Upper lobe of left lung (tissue), 6 donors: Measurements from ENCODE around the gene RAB3GAP2. TPM values are rescaled to one million over a fixed set of nuclear protein-coding genes. Genes with fewer than 3 reads are reported as not detected.

Source experiments
- ATAC-seq, 2 donors: fragments of 200-7000 bp; cut with Tn5 transposase; one replicate each; pipeline ENCODE4 v1.9.1; 2022; ENCODE audit warnings: mild to moderate bottlenecking in 2 of 2, moderate library complexity in 2 of 2; ENCODE audit not compliant: low FRiP score in 2 of 2
- DNase-seq, 2 donors: peaks; one replicate each; pipeline ENCODE4 v3.0.0-alpha.2; 2019 to 2020
- H3K27ac ChIP-seq, 4 donors: fragments of 200-600 bp; sonication (generic); one replicate each; pipeline ENCODE4 v1.5.1; 2016 to 2019
- H3K27me3 ChIP-seq, 4 donors: fragments of 200-600 bp; sonication (generic); one replicate each; pipeline ENCODE4 v1.5.1; 2017 to 2019
- H3K36me3 ChIP-seq, 4 donors: fragments of 200-600 bp; sonication (generic); one replicate each; pipeline ENCODE4 v1.5.1; 2016 to 2019
- H3K4me1 ChIP-seq, 4 donors: fragments of 200-600 bp; sonication (generic); one replicate each; pipeline ENCODE4 v1.5.1; 2018 to 2019
- H3K4me3 ChIP-seq, 4 donors: fragments of 200-600 bp; sonication (generic); one replicate each; pipeline ENCODE4 v1.5.1; 2017 to 2019; ENCODE audit warnings: mild to moderate bottlenecking in 2 of 4, moderate library complexity in 1 of 4
- H3K9me3 ChIP-seq, 4 donors: fragments of 200-600 bp; sonication (generic); one replicate each; pipeline ENCODE4 v1.5.1; 2018 to 2019
- EP300 ChIP-seq, 4 donors: sonication (generic); formaldehyde crosslinking; IDR thresholded peaks; one replicate each; pipeline ENCODE4 v1.5.1; 2017; ENCODE audit warnings: antibody characterized with exemption in 4 of 4, control low read depth in 2 of 4
- POLR2A ChIP-seq, 4 donors: fragments of 450-650 bp; IDR thresholded peaks; one replicate each; pipeline ENCODE4 v1.5.1; 2016 to 2017; ENCODE audit warnings: antibody characterized with exemption in 4 of 4, mild to moderate bottlenecking in 2 of 4
- POLR2AphosphoS5 ChIP-seq, 2 donors: sonication (generic); formaldehyde crosslinking; IDR thresholded peaks; one replicate each; pipeline ENCODE4 v1.5.1; 2017; ENCODE audit warnings: antibody characterized with exemption in 2 of 2
- WGBS, 2 donors: methylation state at CpG; one replicate each; pipeline ENCODE4 v1.1.5; 2017 to 2018; 5-methylcytosine and 5-hydroxymethylcytosine counted together
- total RNA-seq, 6 donors: library from RNA; depleted of rRNA in 4 of 6; stranded (reverse); fragments of >200 nt in 4 of 6; gene quantifications; one replicate each; pipeline versions ENCODE4 v1.1.0 to v1.2.1, GENCODE V29; 2016 to 2021
- TF ChIP-seq, protein P1 (sequence below), 6 experiments: fragments of 450-650 bp in 4 of 6; fragments of 200-600 bp in 2 of 6; sonication (generic) in 2 of 6; IDR thresholded peaks; one replicate each; pipeline ENCODE4 v1.5.1; 2016 to 2019; ENCODE audit warnings: antibody characterized with exemption in 6 of 6
- donor health status: DM: no; HTN: no; CAD: no; lungs with moderate emphysema.
- donor health status: DM: no; HTN: yes; CAD: no; lungs with severe emphysema.

Gene RAB3GAP2
- total RNA-seq, 6 donors from 2014 or later: 9.1 to 35.8 (median 27.1) TPM

- 87 to 88% methylated on average over 3 of the region's 3 CpGs for WGBS, 2 donors
- Histone ChIP-seq H3K9me3 (no peaks in the 10 kb centered on the region), H3K4me1 (no peaks in the 10 kb centered on the region)
Observed at GRCh38 chr1:220307607-220308006, 35.4 kb upstream of the RAB3GAP2 start.

DNA sequence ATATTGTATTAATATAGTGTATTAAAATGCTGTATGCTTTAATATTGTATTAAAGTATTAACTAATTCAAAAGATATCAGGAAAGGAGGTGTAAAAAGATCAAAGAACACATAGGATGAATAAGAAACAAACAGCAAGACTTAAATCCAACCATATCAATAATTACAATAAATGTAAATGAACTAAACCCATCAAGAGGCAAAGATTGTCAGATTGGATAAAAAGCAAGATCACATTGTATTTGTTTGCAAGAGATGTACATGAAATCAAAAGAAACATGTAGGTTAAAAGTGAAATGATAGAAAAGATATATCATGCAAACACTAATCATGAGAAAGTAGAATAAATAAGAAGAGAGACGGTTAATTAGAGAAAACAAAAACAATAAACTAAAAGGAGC is 34.1 kb upstream of the RAB3GAP2 start:
- Histone ChIP-seq H3K27me3 (no peaks in the 10 kb centered on the region), H3K9me3 (no peaks in the 10 kb centered on the region), H3K36me3 (no peaks in the 10 kb centered on the region), H3K4me1 (no peaks in the 10 kb centered on the region), H3K4me3 (no peak overlapping the region), H3K27ac (no peak overlapping the region)
- no peak for ATAC-seq
- TF ChIP-seq POLR2A (IDR thresholded peaks at IDR 0.05) (no peak), EP300 (IDR thresholded peaks at IDR 0.05) (no peak), POLR2AphosphoS5 (IDR thresholded peaks at IDR 0.05) (no peak)
- TF ChIP-seq, protein P1, sequence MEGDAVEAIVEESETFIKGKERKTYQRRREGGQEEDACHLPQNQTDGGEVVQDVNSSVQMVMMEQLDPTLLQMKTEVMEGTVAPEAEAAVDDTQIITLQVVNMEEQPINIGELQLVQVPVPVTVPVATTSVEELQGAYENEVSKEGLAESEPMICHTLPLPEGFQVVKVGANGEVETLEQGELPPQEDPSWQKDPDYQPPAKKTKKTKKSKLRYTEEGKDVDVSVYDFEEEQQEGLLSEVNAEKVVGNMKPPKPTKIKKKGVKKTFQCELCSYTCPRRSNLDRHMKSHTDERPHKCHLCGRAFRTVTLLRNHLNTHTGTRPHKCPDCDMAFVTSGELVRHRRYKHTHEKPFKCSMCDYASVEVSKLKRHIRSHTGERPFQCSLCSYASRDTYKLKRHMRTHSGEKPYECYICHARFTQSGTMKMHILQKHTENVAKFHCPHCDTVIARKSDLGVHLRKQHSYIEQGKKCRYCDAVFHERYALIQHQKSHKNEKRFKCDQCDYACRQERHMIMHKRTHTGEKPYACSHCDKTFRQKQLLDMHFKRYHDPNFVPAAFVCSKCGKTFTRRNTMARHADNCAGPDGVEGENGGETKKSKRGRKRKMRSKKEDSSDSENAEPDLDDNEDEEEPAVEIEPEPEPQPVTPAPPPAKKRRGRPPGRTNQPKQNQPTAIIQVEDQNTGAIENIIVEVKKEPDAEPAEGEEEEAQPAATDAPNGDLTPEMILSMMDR (IDR thresholded peaks at IDR 0.05): no peak
- whole genome bisulfite sequencing, 2 donors: 95 to 100% methylated on average over 1 of the region's 1 CpG
- DNase-seq: no peak

More at GRCh38 chr1:220307607-220308006, 35.4 kb upstream of the RAB3GAP2 start:
- H3K4me3 ChIP-seq: no peak overlapping the region
- H3K27me3 ChIP-seq: no peaks in the 10 kb centered on the region
- TF ChIP-seq, protein P1 (IDR thresholded peaks at IDR 0.05): no peak
- no peak for TF ChIP-seq POLR2AphosphoS5 (IDR thresholded peaks at IDR 0.05)
- TF ChIP-seq EP300 (IDR thresholded peaks at IDR 0.05): no peak
- no peak for TF ChIP-seq POLR2A (IDR thresholded peaks at IDR 0.05)
- DNase-seq: no peak
- H3K36me3 ChIP-seq: no peaks in the 10 kb centered on the region
- H3K27ac ChIP-seq: no peak overlapping the region
- no peak for ATAC-seq

DNA sequence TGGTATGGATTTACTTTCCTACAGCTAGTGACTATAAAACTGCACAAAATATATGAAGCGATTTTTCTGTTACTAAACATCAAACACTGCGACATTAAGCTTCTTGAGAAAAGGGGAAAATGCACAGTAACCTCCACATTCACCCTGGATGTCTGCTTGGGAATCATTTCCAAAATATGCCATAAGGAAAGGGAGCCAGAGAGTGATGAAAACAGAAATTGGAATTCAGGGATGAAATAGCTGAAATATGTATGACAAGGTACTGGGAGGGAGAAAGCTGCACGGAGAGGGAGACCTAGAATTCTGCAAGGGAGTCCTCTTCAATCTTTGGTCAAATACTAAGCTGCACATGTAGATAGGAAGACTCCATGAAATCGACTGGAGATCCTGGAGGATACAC is 31.6 kb upstream of the RAB3GAP2 start:
- no peak for DNase-seq
- TF ChIP-seq EP300 (IDR thresholded peaks at IDR 0.05) (no peak), POLR2AphosphoS5 (IDR thresholded peaks at IDR 0.05) (no peak), POLR2A (IDR thresholded peaks at IDR 0.05) (no peak)
- TF ChIP-seq, protein P1 (IDR thresholded peaks at IDR 0.05): no peak
- 83 to 89% methylated on average over 4 of the region's 4 CpGs for WGBS, 2 donors

GRCh38 chr1:220301630-220302029 is 29.4 kb upstream of the RAB3GAP2 start:
- H3K27me3 ChIP-seq: no peaks in the 10 kb centered on the region
- no peak overlapping the region for H3K27ac ChIP-seq
- TF ChIP-seq POLR2A (IDR thresholded peaks at IDR 0.05): no peak
- TF ChIP-seq EP300 (IDR thresholded peaks at IDR 0.05): no peak
- TF ChIP-seq, protein P1 (IDR thresholded peaks at IDR 0.05): no peak
- DNase-seq: no peak
- peaks cover 2 to 11% (median 8%) of the 10 kb centered on the region in 4 donors for H3K4me1 ChIP-seq
- no peak for ATAC-seq
- no peaks in the 10 kb centered on the region for H3K9me3 ChIP-seq
- 31 to 39% methylated on average over 2 of the region's 2 CpGs for WGBS, 2 donors
- no peak overlapping the region for H3K4me3 ChIP-seq
- no peaks in the 10 kb centered on the region for H3K36me3 ChIP-seq

More for the DNA sequence above, 31.6 kb upstream of the RAB3GAP2 start:
- no peaks in the 10 kb centered on the region for H3K27me3 ChIP-seq
- H3K36me3 ChIP-seq: no peaks in the 10 kb centered on the region
- no peaks in the 10 kb centered on the region for H3K9me3 ChIP-seq
- ATAC-seq: no peak
- H3K4me3 ChIP-seq: no peak overlapping the region
- no peak overlapping the region for H3K27ac ChIP-seq
- peaks cover 2 to 11% (median 8%) of the 10 kb centered on the region in 4 donors for H3K4me1 ChIP-seq

DNA sequence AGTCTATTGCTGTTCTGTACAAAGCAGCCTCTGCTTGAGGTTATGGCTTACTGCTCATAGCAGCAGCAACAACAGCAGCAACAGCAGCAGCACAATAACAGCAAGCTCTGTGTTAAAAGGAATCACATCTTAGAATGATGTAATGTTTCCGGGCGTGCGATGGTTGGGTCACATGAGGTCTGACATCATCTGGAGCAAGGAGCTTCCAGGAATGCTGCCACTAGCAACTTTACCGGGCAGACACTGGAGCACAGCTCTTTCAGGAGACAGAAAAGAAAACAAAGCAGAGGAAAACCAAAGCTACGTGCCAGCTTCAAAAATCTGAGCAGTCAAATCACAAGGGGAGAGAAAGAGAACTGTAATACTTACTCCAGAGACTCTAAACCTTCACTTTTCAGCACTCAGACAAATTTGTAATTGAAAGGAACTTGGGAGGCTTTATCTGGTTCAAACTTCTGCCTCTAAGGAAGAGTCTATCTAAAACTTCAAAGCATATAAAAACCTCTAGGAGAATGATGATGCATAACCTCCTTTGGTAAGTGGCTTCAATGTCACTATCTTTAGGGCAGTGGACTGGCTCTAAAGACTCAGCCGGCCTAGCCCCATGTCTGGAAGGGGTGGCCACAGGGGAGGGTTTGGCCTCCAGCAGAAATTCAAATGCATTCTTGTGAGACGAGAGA is 28.3 kb upstream of the RAB3GAP2 start:
- Histone ChIP-seq H3K4me1 (peaks cover 2 to 11% (median 8%) of the 10 kb centered on the region in 4 donors), H3K27ac (peak overlapping the region in 2 of 4 donors; percentile 55 to 59), H3K4me3 (no peak overlapping the region), H3K9me3 (no peaks in the 10 kb centered on the region), H3K27me3 (no peaks in the 10 kb centered on the region), H3K36me3 (no peaks in the 10 kb centered on the region)
- DNase-seq (peak in 1 of 2 donors; percentile 59), ATAC-seq (peak; percentile 27 to 94)
- 30 to 41% methylated on average over 7 of the region's 7 CpGs for WGBS, 2 donors
- TF ChIP-seq EP300 (IDR thresholded peaks at IDR 0.05): peak in 2 of 4 donors; percentile 73 to 88
- peak in 1 of 4 donors; percentile 28 for TF ChIP-seq POLR2A (IDR thresholded peaks at IDR 0.05)
- TF ChIP-seq, protein P1 (IDR thresholded peaks at IDR 0.05): no peak
- TF ChIP-seq POLR2AphosphoS5 (IDR thresholded peaks at IDR 0.05): peak; percentile 50 to 66
